Posterior cingulate gyrus (tissue), 11 donors: ENCODE data around the gene MAML2.

Experiments used
- DNase-seq, 10 donors: peaks; one replicate each; pipeline versions ENCODE4 v3.0.0 to v3.0.0-alpha.2; 2020 to 2021; ENCODE audit warnings: mixed read lengths in 3 of 10
- intact Hi-C: fragments of 100-400 bp; cut with DNase I; formaldehyde crosslinking; loops from one replicate; pipeline ENCODE4 v1.15.1; 2023

Gene MAML2

DNA sequence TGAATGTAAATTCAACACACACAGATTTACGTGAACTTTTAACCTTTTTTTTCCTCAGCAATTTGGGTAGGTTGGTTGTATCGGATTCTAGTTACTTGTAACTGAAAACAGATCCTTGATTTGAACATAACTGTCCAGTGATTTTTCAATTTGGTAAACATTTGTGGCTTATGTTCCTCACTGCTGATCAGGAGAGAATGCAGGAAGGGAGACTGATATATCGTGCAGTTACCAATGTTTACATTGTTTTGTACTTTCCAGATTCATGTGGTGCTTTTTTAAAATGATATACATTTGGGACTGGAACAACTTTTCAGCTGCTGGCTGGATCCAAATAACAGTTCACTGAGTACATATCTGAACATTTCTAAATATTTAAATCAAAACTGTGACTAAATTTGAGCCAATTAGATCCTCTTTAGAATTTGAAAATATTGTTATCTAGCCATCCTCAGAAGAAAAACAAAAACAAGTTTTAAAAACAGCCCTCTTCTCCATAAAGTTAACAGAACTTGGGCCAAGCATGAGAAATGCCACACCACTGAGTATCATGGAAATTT is 334.8 kb downstream of the MAML2 start:
- no peak for DNase-seq

DNA sequence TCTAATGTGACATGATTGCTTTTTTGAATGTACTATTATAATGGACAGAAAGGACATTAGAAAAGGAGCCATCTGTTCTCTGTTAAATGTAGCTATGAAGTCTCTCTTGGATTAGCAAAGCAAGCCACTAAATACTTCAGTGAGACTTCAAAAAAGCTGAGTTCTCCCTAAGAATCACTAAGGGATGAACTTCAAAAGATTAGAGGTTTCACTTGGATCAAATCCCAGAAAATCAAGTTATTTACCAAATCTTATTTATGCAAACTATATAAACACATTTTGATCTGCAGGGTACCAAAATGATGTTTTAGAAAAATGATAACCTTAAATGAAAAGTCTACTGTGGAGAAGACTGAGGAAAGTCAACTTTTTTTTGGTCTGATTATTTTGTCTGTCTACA is 337.0 kb downstream of the MAML2 start:
- intact Hi-C loops: no loop called here
- no peak for DNase-seq

More for the DNA sequence above, 334.8 kb downstream of the MAML2 start:
- intact Hi-C loops: no loop called here

DNA sequence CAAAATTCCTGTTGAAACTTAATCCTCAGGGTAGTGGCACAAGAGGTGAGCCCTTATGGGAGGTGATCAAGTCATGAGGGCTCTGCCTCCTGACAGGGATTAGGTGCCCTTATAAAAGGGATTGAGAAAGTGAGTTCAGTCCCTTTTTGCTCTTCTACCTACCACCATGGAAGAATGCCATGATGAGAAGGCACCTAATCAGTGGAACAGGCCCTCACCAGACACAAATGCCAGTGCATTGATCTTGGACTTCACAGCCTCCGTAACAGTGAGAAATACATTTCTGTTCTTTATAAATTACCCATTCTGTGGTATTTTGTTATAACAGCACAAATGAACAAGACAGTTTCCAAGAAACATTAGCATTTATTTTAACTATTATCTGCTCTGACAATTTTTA is 338.1 kb downstream of the MAML2 start:
- intact Hi-C loops: no loop called here
- no peak for DNase-seq

DNA sequence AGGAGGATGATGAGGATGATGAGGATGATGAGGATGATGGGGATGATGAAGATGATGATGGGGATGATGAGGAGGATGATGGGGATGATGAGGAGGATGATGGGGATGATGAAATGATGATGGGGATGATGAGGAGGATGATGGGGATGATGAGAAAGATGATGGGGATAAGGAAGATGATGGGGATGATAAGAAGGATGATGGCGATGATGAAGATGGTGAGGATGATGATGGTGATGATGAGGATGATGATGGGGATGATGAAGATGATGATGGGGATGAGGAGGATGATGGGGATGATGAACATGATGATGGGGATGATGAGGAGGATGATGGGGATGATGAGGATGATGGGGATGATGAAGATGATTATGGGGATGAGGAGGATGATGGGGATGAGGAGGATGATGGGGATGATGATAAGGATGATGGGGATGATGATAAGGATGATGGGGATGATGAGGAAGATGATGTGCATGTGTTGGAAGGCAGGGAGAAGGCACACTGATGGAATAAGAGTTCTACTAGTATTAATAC is 340.2 kb downstream of the MAML2 start:
- intact Hi-C loops: no loop called here
- no peak for DNase-seq

DNA sequence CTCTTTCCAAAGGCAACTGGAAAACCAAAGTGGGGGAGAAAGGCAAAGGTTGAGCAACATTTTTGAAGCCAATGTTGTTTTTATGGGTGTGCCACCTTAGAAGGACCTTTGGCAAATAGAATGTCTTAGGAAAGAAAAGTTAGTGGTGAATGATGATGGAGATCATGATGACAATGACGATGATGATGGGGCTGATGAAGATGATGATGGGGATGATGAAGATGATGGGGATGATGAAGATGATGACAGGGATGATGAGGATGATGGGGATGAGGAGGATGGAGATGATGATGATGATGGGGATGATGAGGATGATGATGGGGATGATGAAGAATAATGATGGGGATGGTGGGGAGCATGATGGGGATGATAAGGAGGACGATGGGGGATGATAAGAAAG is 340.7 kb downstream of the MAML2 start:
- DNase-seq: no peak
- intact Hi-C loops: no loop called here

DNA sequence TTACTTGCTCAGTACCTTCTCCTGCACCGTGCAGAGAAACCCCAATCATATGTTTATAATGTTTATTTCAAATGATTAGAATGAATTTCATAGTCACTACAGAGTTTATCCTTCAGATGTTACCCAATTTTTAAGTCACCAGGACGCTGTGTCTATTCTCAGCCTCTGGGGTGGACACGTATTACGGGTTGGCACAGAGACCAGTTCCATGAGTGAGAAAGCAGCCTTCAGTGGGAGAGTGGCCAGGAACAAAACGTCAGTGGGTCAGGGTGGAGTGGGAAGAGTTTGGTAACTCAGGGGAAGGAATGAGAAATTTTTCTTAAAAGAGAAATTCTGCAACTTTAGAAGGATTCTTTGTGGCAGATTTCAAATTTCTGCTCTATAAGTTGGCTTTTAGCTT is 342.0 kb downstream of the MAML2 start:
- intact Hi-C loops: no loop called here
- DNase-seq: peak in 5 of 10 donors; percentile 4 to 69 (median 21)

DNA sequence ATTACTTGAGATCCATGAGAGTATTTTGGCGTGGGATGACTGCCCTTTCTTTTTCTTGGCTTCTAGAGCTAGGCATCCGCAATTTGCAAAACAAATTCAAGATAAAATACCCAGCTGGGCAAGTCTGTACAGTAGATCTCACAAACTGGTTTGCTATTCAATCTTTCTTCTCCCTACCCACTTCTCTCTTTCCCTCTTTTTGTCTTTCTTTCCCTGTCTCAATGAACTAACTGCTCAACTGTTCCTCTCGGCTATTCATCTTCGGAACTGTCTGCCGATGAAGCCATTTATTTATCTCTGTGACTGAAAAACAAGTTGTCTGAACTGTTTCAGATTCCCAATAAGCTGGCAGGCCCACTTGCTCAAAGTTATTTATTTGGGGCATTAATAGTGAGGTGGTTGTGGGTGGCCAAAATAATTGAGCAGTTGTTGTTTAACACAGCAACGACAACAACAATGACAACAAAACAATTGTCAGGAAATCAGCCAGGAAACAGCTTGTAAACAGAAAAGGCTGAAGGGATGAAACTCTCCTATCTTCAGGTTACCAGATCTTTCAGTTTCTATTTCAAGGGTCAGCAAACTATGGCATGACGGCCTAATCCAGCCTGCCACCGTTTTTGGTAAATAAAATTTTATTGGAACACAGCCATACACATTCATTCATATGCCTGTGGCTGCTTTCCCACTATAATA is 343.1 kb downstream of the MAML2 start:
- DNase-seq: no peak
- intact Hi-C loops: no loop called here

DNA sequence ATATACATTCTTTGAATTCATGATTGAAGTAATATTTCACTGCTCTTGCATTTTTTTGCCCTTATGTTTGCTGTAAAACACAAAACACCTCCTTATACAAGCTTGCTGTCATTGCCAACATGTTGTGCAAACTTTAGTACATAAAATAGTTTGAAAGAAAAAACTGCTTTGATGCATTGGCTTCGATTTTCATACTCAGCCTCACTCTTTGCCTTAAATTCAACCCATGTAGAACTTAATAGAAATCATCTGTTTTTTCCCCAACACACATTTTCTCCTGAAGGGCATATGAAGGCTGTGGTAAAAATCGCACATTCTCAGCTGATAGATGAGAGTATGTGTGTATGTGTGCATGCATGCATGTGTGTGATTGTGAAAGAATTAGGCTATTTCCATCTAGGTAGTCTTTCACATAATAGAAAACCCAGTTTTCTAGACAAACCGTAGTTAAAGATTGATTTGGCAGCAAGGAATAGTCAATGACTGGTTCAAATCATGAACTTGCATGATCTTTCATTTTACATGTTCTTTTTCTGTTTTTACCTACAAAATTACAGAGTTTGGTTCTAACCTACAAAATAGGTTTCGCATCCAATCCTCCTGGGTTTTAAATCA is 346.3 kb downstream of the MAML2 start:
- intact Hi-C loops: no loop called here
- no peak for DNase-seq

DNA sequence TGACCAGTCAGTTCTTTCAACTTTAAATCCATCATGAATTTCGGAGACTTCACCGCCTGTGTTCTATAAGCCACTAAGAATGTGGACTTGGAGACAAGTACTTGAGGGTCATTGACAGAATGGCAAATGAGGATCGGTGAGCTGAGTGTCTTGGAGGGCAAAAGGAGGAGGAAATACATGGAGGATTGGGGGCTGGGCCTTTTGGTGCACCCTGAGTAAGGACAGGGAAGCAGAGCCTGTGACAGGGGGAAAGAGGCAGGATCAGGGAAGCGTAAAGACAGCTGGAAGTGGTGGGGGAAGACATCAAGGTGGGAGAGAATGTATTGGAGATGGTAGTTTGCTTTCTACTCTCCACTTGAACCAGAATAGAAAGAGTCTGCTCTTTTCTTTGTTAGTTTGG is 348.7 kb downstream of the MAML2 start:
- intact Hi-C loops: no loop called here

DNA sequence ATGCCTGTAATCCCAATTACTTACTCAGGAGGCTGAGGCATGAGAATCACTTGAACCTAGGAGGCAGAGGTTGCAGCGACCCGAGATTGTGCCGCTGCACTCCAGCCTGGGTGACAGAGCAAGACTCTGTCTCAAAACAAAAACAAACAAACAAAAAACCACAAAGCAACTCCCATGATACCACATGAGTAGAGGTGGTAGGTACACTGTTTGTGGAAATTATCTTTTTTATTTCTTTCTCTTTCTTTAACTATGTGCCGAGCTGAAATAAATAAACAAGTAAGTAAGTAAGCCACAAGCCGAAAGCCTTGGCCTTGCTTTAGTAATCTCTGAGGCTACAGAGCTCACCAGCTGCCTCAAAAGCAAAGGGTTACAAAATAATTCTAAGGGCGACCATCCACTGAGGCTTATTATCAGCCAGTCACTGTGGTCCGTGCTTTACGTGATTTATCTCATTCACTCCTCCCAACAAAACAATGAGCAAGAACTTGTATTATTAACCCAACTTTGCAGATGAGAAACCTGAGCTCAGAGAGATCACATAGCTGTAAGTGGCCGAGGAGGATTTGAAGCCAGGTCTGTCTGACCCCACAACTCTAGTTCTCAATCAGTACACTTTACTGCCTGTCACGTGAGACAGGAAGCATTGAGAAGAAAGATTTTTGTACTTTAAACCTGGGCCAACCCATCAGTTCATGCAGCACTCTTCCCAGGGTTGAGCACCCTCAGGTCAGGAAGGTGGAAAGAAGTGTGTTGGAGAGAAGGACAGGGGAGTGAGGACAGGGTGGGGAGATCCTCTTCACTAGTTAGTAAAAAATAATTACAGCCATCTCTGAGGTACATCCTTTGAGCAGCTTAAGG is 349.3 kb downstream of the MAML2 start:
- no peak for DNase-seq
- intact Hi-C loops: no loop called here

More for the DNA sequence above, 348.7 kb downstream of the MAML2 start:
- no peak for DNase-seq

DNA sequence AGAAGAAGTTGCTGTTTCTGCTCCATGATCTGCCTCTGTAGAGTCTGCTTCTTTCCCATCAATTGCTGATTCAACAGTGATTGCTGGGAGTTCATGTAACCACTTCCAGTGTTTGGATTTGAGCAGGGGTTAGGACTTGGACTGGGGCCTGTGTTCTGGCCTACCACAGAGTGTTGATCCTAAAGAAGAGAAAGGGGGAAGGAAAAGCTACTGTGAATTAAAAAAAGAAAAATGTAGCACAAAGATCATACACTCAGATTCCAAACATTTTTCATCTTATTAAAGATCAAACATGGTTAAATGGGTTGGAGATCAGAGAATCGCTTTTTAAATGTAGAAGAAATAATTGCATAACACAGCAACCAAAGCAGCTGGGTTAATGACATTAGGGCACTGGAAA is 351.4 kb downstream of the MAML2 start:
- intact Hi-C loops: no loop called here
- no peak for DNase-seq

DNA sequence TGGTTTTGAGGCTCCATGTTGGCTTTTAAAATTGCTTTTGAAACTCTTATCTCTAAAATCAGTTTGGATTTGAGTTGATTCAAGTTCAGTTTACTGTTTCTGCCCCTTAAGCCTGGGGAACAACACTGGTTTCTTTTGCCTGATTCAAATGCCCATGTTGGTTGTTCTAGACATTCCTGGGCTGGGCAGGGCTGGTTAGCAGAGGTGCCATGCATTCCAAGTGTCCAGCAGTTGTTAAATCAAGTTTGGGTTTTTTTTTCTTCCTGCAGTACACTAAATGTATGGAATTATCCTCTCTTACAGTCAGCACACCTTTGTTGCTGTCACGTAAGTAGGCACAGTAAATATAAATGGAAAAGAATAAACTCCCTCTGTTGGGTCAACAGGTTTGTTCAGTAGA is 351.9 kb downstream of the MAML2 start:
- intact Hi-C loops: no loop called here
- no peak for DNase-seq

DNA sequence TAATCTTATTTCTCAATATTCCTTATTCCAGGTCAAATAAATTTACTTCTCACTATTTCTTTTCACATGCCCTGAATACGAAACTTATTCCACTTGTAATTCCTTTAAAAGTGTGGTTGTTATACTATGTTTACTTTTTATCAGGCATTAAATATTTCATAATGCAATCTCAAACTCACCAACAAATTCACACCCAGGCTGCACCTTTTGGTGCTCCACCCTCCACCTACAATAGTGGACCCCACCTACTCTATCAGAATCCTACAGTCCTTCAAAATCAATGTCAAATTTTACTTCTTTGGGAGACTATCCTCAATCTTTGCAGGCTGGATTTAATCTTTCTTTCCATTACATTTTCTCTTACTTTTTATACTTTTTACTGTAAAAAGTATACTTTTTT is 353.2 kb downstream of the MAML2 start:
- DNase-seq: no peak
- intact Hi-C loops: no loop called here

DNA sequence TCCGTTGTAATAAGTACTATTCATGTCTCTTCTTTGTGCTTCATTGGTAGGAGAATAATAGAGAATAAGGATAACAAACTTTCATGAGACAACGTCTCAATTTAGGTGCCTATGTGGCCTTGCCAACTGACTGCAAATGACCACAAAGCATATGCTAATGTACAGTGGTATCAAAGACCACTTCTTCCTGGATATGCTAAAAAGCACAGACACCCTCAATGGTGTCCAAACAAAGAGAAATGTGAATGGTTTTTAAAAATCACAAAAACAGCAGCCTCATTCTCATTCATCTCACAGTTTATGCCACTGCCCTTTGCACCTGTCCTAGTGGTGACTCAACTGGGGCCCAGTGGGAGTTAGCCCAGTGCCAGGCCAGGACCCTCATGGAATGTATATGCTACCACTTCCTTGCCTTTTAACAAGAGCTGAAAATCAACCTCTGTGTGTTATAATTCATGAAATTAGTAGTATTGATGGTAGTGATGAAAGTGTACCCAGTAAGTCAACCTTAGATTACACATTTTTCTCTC is 353.9 kb downstream of the MAML2 start:
- DNase-seq: no peak
- intact Hi-C loops: no loop called here

DNA sequence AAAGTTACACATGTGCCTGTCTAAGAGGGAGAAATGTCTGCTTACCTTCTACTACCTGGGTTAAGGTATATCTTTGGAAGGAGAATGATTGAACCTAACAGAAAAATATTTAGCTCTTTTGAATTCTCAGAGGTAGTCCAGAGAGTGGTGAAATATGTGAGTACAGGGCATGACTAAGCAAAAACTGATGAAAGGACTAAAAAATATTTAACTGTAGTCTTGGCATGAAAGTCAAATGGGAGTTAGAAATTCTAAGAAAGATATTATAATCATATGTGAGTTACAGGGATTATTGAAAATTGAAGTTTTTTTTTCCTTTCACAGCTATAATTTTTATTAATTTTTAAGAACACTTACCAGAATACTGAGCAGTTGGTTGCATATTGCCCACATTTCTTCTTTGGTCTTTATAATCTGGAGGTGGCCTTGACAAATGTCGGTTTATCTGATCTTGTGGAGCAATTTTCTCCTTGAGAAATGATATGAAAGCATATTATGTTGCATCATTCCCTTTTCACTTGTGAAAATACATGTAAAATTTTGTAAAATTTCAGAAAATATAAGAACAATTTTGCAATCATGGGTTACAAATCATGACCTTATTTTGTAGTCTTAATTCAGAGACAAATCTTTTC is 357.7 kb downstream of the MAML2 start:
- intact Hi-C loops: no loop called here
- no peak for DNase-seq

DNA sequence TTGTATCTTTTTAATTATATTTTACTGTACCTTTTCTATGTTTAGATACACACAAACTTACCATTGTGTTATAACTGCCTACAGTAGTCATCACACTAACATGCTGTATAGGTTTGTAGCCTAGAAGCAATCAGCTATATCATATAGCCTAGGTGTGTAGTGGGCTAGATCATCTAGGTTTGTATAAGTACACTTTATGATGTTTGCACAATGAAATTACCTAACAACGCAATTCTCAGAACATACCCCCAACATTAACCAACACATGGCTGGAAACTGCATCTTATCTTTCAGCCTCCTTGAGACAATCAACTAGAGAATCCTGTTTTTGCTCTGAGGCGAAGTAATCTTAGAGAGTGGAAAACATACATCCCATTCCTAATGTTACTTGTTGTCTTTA is 358.9 kb downstream of the MAML2 start:
- intact Hi-C loops: no loop called here

DNA sequence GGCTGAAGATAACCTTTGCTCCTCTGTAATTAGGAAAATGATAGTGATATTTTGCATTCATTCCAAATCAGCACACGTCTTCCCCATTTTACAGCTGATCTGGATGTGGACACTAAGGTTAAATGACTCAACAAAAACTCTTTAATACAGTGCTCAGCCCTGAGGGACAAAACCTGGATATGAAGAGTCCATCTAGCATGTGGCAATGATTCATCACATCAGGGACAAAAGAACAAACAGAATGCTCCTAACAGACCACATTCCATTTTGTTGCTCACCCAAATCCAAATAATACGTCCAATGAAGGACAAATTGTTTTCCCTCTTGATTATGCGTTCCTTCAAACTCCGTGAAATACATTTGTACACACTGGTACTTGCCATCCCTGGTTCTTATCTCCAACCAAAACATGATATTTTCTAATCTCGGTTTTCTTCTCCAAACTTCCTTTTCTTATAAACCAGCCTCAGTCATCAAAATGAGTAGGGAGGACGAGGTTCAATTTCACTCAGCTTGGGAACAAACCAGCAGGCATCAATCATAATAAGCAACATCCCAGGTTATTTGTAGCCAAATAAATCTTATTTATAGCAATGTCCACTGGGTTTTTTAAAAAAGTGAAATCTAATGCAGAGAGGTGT is 365.3 kb downstream of the MAML2 start:
- DNase-seq: no peak
- intact Hi-C loops: no loop called here

More for the DNA sequence above, 358.9 kb downstream of the MAML2 start:
- DNase-seq: no peak

DNA sequence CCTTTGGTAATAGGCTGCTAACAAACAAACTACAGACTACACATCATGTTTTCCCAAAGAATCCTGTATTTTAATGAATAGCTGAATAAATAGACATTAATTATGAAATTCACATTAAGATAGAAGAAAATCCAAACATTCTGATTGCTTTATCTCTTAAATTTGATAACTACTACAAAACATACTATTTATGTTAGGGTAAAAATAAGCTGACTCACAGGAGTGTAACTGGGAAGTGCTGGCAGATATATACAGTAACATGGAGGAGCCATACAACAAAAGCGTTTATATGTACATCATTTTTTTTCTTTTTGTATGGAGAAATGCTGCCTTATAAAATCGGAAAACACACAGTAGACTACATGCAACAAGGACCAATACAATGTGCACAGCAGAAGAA is 366.4 kb downstream of the MAML2 start:
- intact Hi-C loops: no loop called here
- no peak for DNase-seq

DNA sequence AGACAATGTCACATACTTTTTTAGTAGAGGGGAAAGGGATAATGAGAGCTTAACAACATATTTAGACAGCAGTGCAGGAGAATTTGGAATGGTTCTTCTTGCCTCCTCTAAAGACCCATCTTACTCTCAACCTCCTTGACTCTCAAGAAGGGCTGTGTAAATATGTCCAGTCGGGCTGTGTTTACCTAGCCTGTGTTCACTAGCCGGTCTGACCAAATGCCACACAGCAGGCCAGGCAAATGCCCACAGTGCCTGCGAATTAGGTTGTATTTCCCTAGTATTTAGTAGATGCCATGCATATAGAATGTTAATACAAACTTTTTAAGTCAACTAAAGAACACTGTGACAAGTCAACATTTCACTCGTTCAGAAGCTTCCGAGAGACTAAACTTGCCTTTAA is 367.7 kb downstream of the MAML2 start:
- no peak for DNase-seq
- intact Hi-C loops: no loop called here

DNA sequence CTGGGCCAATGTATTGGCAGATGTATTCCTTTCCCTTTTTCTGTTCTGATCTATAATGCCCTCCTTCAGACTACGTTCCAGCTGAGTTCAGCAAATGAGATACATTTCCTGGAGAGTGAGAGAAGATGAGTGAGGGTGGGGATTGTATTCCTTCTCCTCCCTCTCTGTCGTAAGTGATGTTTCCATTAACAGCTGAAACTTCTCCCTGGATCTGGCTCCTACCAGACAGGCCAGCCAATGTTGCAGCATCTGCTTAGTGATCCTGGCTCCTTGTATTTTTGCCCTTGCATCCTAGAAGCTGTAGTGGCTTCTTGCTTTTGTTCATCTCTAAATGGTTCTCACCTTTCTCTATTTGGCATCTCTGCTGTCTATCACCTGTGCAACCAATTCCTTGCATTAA is 370.9 kb downstream of the MAML2 start:
- intact Hi-C loops: no loop called here
- no peak for DNase-seq
